ENCODE results near the gene EYS. TPM values are rescaled to one million over a fixed set of nuclear protein-coding genes. Genes with fewer than 3 reads are reported as not detected.

Gene EYS
- total and polyA plus RNA-seq, 8 donors = 0.03 to 0.25 (median 0.13) TPM

GRCh38 chr6:65155083-65155482 lies 551.9 kb downstream of the EYS start:
- Histone ChIP-seq H3K9me3 (no peaks in the 10 kb centered on the region), H3K4me1 (peaks cover 0 to 4% (median 0%) of the 10 kb centered on the region in 3 donors), H3K36me3 (no peaks in the 10 kb centered on the region), H3K4me3 (no peak overlapping the region), H3K27me3 (no peaks in the 10 kb centered on the region), H3K27ac (no peak overlapping the region)
- no peak for DNase-seq
- TF ChIP-seq CTCF (IDR thresholded peaks at IDR 0.05) = no peak
- intact Hi-C loops (cut with DNase I) = no loop called here
- ATAC-seq = no peak
- 44 to 65% methylated on average over 1 of the region's 1 CpG for WGBS, 2 donors
- no peak for FAIRE-seq

- 53 to 64% methylated on average over 1 of the region's 1 CpG for WGBS, 2 donors
- intact Hi-C loops (cut with DNase I) = no loop called here
- no peak for ATAC-seq
- TF ChIP-seq CTCF (IDR thresholded peaks at IDR 0.05) = no peak
- FAIRE-seq = no peak
- H3K9me3 ChIP-seq = no peaks in the 10 kb centered on the region
- H3K4me3 ChIP-seq = no peak overlapping the region
- H3K36me3 ChIP-seq = no peaks in the 10 kb centered on the region
- H3K4me1 ChIP-seq = no peaks in the 10 kb centered on the region
- no peak for DNase-seq
- no peak overlapping the region for H3K27ac ChIP-seq
- no peaks in the 10 kb centered on the region for H3K27me3 ChIP-seq
Observed at GRCh38 chr6:65149841-65150240, 557.2 kb downstream of the EYS start.

GRCh38 chr6:65148839-65149238 lies 558.2 kb downstream of the EYS start:
- no peak for FAIRE-seq
- Histone ChIP-seq H3K4me1 (no peaks in the 10 kb centered on the region), H3K36me3 (no peaks in the 10 kb centered on the region), H3K27ac (no peak overlapping the region), H3K9me3 (no peaks in the 10 kb centered on the region), H3K4me3 (no peak overlapping the region), H3K27me3 (no peaks in the 10 kb centered on the region)
- 85% methylated on average over 2 of the region's 2 CpGs for WGBS, 2 donors
- no peak for TF ChIP-seq CTCF (IDR thresholded peaks at IDR 0.05)
- ATAC-seq = no peak
- intact Hi-C loops (cut with DNase I) = no loop called here
- DNase-seq = no peak

- intact Hi-C loops (cut with DNase I) = no loop called here
- Histone ChIP-seq H3K4me1 (no peaks in the 10 kb centered on the region), H3K9me3 (no peaks in the 10 kb centered on the region), H3K27ac (no peak overlapping the region), H3K4me3 (no peak overlapping the region), H3K27me3 (no peaks in the 10 kb centered on the region), H3K36me3 (no peaks in the 10 kb centered on the region)
- ATAC-seq (no peak), DNase-seq (no peak), FAIRE-seq (no peak)
- 60% methylated on average over 2 of the region's 2 CpGs for WGBS, 2 donors
- TF ChIP-seq CTCF (IDR thresholded peaks at IDR 0.05) = no peak
Observed at GRCh38 chr6:65135567-65135966, 571.5 kb downstream of the EYS start.

GRCh38 chr6:65126667-65127066 lies 580.4 kb downstream of the EYS start:
- Histone ChIP-seq H3K27me3 (no peaks in the 10 kb centered on the region), H3K36me3 (no peaks in the 10 kb centered on the region), H3K9me3 (no peaks in the 10 kb centered on the region), H3K27ac (no peak overlapping the region), H3K4me3 (no peak overlapping the region), H3K4me1 (no peaks in the 10 kb centered on the region)
- intact Hi-C loops (cut with DNase I) = no loop called here
- DNase-seq = no peak
- no peak for FAIRE-seq
- no peak for ATAC-seq
- no peak for TF ChIP-seq CTCF (IDR thresholded peaks at IDR 0.05)
- 75 to 84% methylated on average over 2 of the region's 2 CpGs for WGBS, 2 donors
